GM10266 (cell line): ENCODE results near the gene TUBGCP2.

ENCODE experiments used
- DNase-seq: peaks from one replicate; pipeline ENCODE4 v3.0.0; 2012; ENCODE audit errors: extremely low spot score
- CTCF ChIP-seq: IDR thresholded peaks from 2 replicates; pipeline ENCODE4 v1.5.1; 2012; ENCODE audit warnings: mild to moderate bottlenecking, low read depth; ENCODE audit not compliant: control insufficient read depth, insufficient read depth; ENCODE audit errors: missing control alignments

The TUBGCP2 gene

GRCh38 chr10:133342942-133343341 lies 34.3 kb upstream of the TUBGCP2 start:
- TF ChIP-seq CTCF: no peak
- no peak for DNase-seq

- no peak for DNase-seq
- no peak for TF ChIP-seq CTCF
Measured at GRCh38 chr10:133341983-133342382, 33.3 kb upstream of the TUBGCP2 start.

GRCh38 chr10:133339708-133340380 lies 31.2 kb upstream of the TUBGCP2 start:
- DNase-seq: no peak
- TF ChIP-seq CTCF: no peak

GRCh38 chr10:133338080-133339071 lies 29.7 kb upstream of the TUBGCP2 start:
- DNase-seq: no peak
- no peak for TF ChIP-seq CTCF

GRCh38 chr10:133337370-133337725 lies 28.7 kb upstream of the TUBGCP2 start:
- TF ChIP-seq CTCF: no peak
- no peak for DNase-seq

GRCh38 chr10:133336577-133337369 lies 28.1 kb upstream of the TUBGCP2 start, which contains the start of gene CALY:
CALY (minus strand) TSS chr10:133336896; CDS start chr10:133328989, 7,907 bp downstream.
- DNase-seq: no peak

More at GRCh38 chr10:133336577-133337369, 28.1 kb upstream of the TUBGCP2 start, which contains the start of gene CALY:
- TF ChIP-seq CTCF: no peak
